HG02840 (cell line): Measurements from ENCODE around the gene NUTM2E.
"Not testable (repeated sequence)": the region's sequence is repeated elsewhere in the genome, so short reads cannot be mapped to it uniquely, and the experiment has no call there.

Source experiments
- ATAC-seq: cut with Tn5 transposase; IDR thresholded peaks from one replicate; pipeline ENCODE4 v1.9.1; 2021; ENCODE audit warnings: mild to moderate bottlenecking, moderate library complexity, moderate number of reproducible peaks; ENCODE audit not compliant: unreplicated experiment, low FRiP score

Gene NUTM2E

GRCh38 chr10:79862269-79862668 is 35.7 kb downstream of the NUTM2E start:
- not testable (repeated sequence) for ATAC-seq

- ATAC-seq: not testable (repeated sequence)
These were observed 36.3 kb downstream of the NUTM2E start for GRCh38 chr10:79862803-79863202.

- ATAC-seq: not testable (repeated sequence)
These were observed 40.5 kb downstream of the NUTM2E start for GRCh38 chr10:79866903-79867551.

GRCh38 chr10:79868023-79868422 is 41.5 kb downstream of the NUTM2E start:
- ATAC-seq: not testable (repeated sequence)

GRCh38 chr10:79869439-79870097 is 43.0 kb downstream of the NUTM2E start:
- not testable (repeated sequence) for ATAC-seq

- not testable (repeated sequence) for ATAC-seq
These were observed 45.2 kb downstream of the NUTM2E start for GRCh38 chr10:79871729-79872128.
